M059J (cell line): Measurements from ENCODE around the gene VWA3B. TPM values are rescaled to one million over a fixed set of nuclear protein-coding genes. Genes with fewer than 3 reads are reported as not detected.
A peak's percentile ranks its signal among the peaks of the same experiment; 100 is the strongest.
"Not testable (repeated sequence)": the region's sequence is repeated elsewhere in the genome, so short reads cannot be mapped to it uniquely, and the experiment has no call there.

Experiments
- DNase-seq: peaks from one replicate; pipeline ENCODE4 v3.0.0-alpha.2; 2012; ENCODE audit warnings: low read depth
- total RNA-seq: library from RNA; depleted of rRNA; stranded (reverse); fragments of >200 nt; shearing (Covaris generic); gene quantifications from 2 replicates; pipeline ENCODE4 v1.2.3, GENCODE V29; 2014

VWA3B gene
- total RNA-seq, 1 experiment from 2014 or later = not detected

DNA sequence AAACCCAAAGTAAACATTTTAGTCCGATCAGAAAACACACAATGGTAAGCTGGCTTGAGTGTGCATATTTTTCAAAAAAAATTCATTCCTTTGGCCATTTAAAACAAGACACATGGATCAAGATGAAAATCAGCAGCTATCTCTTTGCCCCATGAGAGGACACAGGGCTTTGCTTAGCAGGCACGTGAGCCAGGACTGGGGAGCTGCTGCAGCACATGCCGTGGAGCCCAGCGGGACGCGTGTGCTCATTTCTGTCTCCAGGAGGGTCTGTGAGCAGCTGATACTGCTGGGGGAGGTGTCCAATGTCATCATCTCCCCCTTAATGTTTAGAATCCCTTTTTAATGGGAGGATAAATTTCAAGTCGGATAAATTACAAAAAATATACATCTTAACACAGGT, 209.5 kb downstream of the VWA3B start:
- DNase-seq = no peak

DNA sequence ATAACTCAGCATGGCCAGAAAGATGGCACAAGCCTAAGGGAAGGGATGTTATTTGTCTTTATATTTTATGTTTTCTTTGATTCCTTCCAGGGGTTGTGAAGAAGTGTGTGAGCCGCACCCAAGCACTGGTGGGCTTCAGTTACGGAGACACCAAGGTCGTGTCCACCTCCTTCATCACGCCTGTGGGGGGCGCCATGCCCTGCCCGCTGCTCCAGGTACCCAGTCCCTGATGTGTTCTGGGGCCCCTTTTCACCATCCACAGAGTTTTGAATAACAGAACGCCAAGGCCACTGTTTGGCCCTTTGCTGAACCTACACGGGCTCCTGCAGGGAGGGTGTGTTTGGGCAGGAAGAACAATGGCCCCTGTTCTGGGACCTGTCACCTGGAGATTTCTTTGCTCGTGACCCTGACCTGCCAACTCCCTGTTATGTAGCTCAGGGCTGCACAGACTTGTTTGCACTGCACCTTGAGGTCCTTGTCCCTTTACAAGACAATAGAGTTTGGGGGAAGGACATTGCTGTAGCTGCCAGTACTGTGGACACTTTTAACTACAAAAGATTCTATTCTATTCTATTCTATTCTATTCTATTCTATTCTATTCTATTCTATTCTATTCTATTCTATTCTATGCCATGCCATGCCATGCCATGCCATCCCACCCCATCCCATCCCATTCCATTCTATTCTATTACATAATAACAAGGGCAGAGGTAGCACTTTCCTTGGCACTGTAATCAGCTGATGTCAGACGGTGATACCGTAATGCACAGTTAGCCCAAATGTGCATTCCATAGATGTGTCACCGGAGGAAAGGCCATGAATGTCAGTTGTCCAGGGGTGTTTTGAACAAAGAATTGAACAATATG, 211.1 kb downstream of the VWA3B start:
- DNase-seq = no peak

DNA sequence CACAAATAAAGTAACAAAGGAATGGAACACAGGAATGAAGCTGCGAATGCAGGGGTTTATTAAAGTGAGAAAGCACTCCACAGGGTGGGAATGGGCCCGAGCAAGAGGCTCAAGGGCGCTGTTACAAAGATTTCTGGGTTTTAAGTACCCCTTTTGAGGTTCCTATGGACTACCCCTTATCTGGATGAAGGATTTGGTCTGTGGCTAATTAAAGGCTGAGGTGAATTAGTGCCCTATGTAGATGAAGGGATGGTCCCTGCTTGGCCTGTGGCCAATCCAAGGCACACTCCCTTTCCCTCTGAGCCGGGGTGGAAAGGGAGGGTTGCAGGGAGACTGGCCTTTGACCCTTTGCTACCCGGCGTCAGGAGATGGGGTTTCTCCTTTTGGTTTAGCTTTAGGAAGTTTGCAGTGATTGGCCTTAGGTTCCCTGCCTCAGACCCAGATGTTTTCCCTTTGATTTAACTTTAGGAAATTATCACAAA, 211.8 kb downstream of the VWA3B start:
- DNase-seq = no peak

DNA sequence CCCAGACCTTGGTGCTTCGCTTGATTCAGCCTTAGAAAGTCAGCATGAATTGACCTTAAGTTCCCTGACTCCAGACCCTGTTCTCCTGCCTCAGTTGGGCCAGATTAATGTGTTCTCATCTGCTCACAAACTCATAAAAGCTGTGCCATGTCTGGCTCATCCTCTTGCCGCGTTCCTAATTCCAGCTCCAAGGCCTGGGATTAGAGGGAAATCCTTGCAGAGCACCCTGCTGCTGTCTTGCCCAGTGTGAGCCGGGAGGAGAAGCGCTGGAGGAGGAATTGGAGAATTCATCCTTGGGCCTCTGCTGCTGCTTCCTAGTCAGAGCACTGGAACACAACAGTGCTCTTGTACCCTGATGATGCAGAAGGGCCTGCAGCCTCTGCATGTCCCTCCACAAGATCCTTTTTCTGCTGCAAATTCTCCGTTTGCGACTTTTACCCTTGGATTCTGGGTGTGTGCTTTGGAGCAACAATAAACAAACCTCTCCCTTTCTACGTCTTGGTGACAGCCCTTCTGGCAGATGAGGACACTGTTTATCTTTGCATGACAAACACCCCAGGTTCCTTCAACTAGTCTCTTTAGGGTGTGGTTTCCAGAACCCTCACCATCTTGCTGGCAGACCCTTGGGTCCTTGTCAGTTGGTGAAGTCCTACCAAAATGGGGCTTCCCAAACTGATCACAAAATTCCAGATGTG, 212.4 kb downstream of the VWA3B start:
- no peak for DNase-seq

DNA sequence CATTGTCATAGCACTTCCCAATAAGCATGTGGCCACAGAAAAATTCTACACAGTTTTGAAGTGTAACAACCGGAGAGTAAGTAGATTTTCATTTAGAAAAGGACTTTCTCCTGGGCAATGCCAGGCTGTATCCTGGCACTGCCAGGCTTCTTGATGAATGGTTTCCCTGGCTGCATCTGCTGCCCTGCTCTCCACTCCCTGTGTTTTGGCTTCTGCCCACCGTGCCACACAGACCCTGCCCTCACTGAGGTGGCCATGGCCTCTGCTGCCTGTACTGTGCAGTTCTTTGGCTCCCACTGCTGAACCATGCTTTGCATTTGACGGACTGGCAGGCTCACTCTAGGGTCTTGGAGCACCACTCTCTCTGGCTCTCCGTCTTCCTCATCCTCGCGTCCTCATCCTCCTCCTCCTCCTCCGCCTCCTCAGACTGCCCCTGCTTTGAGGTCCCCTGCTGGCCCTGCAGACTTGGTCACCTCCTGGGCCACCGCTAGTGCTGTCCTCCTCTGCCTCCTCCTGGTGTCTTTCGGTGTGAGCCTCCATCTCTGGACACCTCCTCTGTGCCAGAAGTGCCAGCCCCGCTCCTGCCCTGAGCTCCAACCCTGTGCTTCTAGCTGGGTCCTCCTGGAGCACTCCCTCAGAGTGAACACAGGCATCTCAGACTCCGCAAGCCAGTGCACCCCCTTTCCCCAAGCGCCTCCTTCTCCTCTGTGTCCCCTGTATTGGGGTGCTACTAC, 213.3 kb downstream of the VWA3B start:
- DNase-seq = no peak

DNA sequence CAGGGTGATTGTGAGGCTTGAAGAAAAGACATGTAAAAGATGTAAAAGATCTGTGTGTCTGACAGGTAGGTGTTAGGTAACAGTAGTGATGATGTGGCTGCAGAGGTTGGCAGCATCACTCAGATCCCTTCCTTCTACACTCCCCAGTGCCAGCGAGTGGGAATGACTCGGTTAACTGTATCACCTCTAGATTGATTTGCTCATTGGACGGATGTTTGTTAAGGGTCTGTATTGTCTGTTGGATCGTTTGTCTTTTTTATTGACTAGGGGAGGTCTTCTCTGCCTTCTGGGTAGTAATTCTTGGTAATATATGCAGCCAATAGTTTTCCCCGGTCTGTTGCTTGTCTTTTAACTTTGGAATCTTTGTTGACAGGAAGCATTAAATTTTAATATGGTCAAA, 214.5 kb downstream of the VWA3B start:
- DNase-seq = no peak

DNA sequence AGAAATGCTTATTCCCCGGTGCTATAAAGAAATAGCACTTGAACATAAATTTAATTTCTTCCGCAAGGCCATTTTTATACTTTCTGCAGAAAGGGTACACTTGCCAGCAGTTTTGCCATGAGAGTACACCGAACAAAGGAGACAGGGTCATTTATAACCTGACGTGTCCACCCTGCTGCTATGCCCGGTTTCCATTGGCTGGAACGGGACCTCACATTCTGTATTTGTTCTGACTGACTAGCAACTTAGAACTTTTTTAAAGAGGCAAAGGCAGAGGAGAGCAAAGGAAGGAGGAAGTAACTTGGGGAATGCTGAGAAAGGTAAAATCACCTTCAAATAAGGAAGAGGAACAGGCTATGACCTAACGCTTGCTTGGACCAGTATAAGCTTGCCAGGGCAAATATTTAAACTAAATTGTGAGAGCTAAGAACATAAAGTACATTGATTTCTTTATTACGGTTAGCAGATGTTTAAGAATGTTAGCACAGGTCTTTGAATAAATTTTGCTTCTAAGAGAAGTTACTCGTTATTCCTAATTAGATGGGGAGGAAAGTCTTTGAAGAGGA, 220.2 kb downstream of the VWA3B start:
- DNase-seq = not testable (repeated sequence)

DNA sequence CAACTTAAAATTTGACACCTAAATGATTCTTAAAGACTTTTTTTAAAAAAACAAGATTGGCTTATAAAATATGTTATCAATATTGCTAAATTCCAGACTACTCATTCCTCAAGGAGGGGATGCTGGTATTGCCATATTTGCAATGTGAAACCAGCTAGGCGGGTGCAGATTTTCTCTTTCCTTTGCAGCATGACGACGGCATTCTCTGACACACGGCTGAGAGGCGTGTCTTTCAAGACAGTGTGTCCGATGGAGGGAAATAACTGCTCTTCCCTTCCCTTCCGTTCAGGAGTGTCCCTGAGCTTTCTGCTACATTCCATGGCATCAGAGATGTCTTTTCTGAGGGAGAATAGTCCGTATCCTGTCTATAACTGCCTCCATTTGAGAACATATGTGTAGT, 221.1 kb downstream of the VWA3B start:
- DNase-seq = no peak

DNA sequence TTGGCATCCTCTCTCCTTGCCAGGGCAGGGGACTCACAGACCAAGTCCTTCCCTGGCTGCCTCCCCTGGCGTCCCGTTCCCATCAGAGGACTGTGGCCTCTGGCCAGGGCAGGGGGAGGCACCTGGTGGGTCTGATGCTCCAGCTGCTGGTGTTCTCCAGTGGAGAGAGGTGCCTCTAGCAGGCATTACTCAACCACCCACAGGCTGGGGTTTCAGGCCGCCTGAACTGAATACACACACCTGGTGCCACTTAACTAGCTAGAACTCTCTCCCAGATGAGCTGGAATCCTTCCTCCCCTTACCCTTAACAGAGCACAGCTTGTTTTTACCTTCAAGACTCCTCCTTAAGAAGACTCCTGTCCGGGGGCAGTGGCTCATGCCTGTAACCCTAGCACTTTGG, 221.6 kb downstream of the VWA3B start:
- no peak for DNase-seq

DNA sequence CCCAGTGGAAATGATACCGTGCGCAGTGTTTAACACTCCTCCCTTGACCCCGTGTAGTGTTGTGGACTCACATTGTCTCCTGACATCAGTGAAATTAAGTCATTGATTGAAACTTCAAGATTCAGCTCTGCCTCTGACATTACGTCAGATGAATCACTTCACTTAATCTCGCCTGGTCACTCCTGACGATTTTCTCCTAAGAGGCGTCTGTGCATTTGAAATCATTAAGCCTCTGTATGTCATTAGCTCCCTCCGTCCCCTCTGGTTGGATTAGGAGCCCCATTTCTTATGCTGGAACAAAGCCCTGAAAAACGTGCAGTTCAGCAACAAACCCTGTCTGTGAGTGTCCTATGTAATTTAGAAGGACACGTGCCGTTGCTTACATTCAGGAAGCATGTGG, 222.6 kb downstream of the VWA3B start:
- no peak for DNase-seq

DNA sequence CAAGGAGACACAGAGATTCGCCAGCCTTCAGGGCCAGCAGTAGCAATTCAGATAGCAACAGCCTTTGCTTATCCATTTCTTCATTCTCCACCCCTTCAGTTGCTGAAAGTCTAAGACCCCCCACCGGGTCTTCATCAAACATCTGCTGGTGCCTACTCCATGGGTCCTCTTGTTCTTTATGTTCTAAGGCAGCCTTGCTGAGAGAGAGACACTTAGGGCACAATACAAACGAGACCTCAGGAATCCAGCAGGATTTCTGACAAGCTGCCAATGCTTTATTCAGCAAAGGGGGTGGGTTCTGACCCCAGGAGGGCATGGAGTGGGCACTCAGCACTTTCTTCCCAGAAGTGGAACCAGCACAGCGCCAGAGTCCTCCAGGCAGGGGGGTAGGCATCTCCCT, 223.0 kb downstream of the VWA3B start:
- no peak for DNase-seq

DNA sequence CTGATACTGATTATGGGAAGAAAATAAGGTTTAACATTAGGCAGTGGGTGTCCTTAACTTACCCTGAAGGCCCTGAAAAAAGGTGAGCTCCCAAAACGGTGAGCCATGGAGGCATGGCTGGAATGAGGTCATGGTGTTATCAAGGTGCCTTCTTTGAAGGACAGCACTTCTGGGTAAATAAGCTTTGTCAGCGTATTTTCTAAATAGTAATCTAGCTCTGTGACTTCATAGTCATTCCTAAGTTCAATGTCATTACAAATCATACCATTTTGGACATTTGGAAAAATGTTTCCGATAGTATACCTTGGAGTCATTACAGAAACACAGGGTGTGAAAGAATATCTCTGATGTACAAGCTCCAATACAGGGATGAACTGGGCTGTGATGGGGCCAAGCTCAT, 224.1 kb downstream of the VWA3B start:
- no peak for DNase-seq

DNA sequence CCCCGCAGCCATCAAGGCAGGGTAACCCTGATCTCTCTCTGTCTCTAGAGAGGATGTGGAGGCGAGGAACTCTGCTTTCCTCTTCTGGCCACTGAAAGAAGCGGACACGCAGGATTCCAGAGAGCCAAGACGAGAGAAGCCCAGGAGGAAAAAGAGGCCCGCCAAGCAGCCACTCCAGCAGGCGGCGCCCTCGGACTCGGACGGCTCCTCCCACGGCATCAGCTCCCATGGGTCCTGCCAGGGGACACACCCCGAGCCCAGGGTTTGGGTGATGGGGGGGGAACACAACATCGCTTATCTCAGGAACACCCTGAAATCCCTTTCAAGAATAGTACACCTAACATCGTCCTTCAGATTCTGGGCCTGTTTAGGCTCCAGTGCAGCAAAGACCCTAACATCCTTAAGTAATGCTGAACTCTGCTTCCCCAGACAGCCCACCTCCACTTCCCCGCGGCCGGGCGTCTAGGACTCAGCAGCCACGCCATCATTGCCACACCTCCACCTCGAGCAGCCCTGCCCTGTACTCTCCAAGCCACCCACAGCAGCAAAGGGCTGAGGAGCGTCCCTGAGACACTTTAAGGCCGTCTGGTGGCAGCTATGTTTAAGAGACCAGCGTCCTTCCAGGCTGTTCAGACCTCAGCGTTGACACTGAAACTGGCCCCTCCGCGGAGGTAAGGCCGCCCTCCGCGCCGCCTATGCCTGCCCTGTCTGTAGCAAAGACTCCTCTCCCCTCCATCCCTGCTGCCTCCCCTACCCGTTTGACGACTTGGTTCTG, 225.0 kb downstream of the VWA3B start:
- DNase-seq = no peak

DNA sequence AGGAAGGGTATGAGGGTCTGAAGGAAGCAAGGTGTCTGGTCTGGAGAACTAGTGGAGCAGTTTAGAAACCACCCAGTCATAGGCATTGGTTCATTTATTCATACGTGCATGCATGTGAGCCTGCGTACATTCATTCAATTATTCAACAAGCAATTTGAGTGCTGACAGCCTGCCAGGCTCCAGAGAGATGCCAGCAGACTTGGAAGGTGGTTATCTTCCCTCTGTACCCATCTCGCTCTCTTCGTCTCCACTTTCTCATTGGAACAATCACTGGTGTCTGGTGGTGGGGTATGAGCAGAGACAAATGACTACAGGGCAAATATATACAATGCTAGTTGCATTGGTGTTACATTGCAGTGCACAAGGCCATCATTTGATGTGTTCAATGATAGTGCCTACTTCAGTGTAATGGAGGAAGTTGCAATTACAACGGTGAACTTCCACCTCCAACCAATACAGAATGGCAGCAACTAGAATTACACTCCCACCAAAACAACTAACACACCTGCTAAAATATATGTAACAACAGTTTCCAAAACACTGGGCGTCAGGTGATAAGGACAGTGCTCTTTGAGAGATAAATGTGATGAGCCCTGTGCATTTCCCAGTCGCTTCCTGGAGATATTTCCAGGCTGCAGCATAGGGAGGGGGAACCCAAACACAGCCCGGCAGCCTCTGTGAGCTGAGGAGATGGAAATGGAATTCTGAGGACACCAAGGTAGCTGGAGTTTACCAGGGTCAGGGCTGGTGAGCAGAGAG, 226.7 kb downstream of the VWA3B start:
- DNase-seq = no peak

DNA sequence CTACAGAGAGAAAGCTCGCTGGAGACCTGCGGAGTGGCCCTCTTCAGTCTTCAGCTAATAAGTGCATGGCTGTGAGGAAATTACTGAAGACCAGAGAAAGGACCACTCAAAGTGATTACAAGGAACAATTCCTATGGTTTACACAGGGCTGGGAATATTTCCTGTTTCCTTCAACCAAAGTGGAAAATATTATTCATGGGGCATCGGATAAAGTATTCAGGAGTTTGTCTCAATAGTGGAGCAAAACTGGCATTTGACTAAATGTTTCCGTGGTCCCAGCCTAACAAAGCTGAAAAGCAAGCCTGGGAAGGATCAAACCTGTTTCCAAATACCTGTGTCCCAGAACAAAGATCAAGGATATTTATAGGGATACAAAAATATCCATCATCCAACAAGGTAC, 227.3 kb downstream of the VWA3B start:
- no peak for DNase-seq

DNA sequence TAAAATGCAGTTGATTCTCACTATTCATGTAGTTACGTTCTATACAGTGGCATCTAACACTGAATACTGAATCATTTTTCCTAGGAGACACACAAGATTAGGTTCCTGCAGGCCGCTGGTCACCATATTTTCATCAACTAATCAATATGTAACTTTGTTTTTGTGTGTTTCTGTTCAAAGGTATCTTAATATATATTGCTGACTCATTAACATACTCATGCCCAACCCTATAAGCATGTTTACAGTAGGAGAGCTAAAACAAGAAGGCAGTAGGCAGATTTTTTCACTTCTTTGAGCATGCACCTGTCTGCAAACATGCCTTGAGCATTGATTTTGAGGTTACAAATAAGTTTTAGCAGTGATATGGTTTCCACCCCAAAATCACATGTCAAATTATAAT, 229.0 kb downstream of the VWA3B start:
- DNase-seq = no peak

DNA sequence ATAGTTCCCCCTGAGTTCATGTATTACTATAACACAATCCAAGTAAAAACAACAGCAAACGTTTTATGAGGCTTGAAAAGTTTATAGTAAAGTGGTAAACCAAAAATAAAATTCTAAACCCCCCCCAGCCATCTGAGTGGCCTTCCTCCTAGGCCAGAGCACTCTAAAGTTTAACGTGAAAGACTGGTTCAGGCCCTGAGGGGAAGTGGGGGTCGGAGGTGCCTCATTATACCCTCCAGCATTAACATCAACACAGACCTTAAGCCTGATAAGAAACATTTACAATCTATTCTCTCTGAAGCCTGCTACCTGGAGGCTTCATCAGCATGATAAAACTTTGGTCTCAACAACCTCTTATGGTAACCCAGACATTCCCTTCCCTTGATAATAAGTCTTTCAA, 230.2 kb downstream of the VWA3B start:
- DNase-seq = no peak

DNA sequence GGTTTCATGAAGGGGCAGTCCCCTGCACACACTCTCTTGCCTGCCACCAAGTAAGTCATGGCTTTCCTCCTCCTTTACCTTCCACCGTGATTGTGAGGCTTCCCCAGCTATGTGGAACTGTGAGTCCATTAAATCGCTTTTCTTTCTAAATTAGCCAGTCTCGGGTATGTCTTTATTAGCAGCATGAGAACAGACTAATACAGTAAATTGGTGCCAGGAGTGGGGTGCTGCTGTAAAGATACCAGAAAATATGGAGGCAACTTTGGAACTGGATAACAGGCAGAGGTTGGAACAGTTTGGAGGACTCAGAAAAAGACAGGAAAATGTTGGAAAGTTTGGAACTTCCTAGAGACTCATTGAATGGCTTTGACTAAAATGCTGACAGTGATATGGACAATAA, 233.2 kb downstream of the VWA3B start:
- DNase-seq = not testable (repeated sequence)

DNA sequence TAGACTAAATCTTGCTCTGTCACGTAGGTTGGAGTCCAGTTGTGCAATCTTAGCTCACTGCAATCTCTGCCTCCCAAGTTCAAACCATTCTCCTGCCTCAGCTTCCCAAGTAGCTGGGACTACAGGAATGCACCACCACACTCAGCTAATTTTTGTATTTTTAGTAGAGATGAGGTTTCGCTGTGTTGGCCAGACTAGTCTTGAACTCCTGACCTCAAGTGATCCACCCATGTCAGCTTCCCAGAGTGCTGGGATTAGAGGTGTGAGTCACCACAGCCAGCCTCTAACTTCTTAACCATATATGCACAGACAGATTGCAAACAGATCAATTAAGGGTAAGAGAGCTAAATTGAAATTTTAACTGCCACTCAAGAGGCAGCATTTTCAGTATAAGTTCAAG, 237.2 kb downstream of the VWA3B start:
- DNase-seq = peak; percentile 55

DNA sequence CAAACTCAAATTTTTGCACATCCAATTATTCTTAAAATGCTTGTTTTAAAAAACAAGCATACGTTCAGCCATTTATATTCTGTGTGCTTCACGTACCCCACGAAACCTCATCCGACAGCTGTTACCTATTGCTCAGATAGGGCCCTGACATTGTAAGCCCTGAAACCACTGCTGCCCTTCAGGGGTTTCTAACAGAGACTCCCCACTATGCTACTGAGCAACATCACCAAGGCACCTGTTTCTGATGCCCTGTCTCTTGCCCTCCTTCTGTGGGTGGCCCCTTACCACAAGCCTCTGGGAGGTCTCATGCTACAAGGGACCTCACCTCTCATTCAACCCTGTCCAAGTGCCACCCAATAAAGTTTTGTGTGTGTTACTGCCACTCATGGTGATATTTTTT, 240.8 kb downstream of the VWA3B start:
- no peak for DNase-seq

DNA sequence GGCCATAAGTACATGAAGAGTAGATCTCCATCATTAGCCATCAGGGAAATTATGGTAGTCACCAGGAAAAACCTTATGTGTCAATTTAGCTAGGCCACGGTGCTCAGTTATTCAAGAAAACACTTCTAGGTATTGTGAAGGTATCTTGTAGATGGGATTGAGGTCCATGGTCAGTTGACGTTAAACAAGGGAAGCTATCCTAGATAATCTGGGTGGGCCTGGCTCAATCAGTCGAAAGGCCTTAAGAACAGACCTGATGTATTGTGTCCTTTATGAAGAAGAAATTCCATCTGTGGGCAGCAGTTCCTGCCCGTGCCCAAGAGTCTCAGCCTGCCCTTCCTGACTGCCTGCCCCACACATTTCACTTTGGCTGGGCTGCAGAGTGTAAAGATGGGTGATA, 242.6 kb downstream of the VWA3B start:
- DNase-seq = no peak
